GM21447 (cell line): Measurements from ENCODE around the gene CDC73.
"Not testable (repeated sequence)": the region's sequence is repeated elsewhere in the genome, so short reads cannot be mapped to it uniquely, and the experiment has no call there.

Source experiments
- ATAC-seq: cut with Tn5 transposase; IDR thresholded peaks from one replicate; pipeline ENCODE4 v1.9.1; 2021; ENCODE audit not compliant: unreplicated experiment

CDC73 gene

DNA sequence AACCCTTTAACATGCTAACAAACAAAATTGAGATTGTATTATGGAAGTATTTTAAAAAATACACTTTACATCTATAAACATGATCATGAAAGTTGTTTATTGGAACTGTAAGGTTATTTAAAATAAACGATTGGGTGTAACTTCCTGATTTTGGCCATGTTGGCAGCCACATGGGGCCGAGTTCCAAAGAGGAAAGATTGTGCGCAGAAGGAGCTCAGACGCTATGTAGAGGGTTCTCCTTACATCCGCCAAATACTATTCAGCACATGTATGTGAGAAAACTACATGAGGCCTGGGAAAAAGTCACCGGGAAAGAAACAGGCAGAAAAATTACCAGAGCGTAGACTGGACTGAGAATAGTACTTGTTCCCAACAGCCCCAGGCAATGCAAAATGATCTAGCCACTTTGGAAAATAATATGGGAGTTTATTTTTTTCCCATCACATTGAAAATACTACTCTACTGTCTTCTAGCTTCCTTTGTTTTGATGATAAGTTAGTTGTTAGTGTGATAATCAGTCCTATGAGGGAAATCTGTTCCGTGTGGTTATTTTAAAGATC lies 100.3 kb downstream of the CDC73 start:
- ATAC-seq, result no peak

DNA sequence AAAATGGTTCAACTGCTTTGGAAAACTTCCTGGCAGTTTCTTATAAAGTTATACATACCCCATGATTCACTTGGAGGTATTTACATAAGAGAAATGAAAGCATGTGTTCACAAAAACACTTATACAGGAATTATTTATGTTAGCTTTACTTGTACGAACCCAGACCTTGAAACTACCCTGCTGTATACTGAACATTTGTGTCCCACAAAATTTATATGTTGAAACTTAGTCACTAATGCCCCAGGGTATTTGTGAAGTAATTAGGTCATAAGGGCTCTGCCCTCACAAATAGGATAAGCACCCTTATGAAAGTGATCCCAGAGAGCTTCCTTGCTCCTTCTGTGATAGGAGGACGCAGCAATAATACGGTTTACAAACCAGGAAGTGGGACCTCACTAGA lies 107.3 kb downstream of the CDC73 start:
- ATAC-seq, result no peak

DNA sequence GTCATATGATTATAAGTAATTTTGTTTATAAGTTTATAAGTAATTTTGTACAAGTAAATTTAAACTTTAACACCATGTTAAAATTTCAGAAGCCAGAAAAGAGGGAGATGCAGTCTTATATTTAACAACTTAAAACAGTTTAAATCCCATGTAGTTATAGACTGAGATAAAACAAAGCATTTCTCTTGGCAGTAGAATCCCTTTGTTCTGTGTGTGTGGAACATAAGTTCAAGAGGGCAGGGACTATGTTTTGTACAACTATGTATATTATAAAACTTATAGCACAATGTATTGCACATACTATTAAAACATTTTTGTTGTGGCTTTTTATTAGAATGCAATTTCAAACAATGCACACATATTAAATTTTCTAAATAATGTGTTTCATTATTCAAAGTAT lies 109.3 kb downstream of the CDC73 start:
- not testable (repeated sequence) for ATAC-seq

DNA sequence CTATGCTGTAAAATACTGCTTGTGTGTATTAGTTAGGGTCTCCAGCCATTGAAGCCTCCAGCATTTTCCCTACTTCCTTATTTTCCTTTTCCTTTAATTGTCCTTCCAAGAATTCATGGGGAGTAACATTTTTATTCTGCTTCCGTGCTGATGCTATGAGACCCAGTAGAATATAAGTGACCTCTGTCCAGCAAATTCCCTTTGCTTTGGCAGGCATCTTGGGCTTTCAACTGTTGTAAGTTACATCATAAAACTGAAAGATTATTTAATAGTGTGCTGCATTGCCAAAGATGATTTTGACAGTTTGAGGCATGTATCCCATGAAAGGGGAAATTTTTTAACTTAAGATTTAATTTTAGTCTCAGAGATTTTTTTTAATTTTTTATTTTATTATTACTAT lies 112.7 kb downstream of the CDC73 start:
- ATAC-seq, result no peak

DNA sequence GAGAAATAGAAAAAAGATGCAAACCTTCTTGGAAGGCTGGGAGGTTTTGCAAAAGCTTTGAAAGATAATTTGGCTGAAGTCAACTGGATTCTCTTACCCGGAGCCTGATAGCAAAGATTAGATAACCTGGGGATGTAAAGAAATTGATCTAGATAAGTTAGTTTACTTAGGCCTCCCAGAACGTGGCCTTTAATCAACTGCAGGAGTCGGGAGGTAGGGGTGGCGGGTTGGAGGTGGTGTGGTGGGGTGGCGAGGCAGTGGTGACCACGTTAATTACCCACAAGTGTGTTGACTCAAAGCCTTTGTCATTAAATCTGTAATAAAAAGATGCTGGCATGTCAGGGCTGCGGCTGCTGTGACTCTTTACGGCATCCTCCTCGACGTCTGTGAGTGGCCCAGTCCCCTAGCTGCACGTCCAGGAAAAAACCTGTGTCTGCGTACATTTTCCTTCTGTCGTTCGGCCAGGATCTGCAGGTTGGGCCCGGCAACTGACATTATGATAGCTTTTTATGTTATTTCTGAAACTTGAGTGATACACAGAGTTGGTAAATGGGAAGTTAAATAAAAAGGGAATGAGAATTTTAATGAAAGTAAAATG lies 115.6 kb downstream of the CDC73 start:
- ATAC-seq, result no peak

DNA sequence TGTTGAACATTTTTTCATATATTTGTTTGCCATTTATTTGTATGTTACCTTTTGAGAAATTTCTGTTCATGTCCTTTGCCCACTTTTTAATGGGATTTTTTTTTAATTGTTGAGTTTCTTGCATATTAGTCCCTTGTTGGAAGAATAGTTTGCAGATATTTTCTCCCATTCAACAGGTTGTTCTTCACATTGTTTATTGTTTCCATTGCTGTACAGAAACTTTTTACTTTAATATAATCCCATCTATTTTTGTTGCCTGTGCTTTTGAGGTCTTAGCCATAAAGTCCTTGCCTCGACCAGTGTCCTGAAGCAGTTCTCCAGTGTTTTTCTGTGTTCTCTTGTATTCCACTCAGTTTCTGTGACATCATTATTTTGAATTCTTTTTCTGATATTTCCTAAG lies 118.8 kb downstream of the CDC73 start:
- no peak for ATAC-seq

DNA sequence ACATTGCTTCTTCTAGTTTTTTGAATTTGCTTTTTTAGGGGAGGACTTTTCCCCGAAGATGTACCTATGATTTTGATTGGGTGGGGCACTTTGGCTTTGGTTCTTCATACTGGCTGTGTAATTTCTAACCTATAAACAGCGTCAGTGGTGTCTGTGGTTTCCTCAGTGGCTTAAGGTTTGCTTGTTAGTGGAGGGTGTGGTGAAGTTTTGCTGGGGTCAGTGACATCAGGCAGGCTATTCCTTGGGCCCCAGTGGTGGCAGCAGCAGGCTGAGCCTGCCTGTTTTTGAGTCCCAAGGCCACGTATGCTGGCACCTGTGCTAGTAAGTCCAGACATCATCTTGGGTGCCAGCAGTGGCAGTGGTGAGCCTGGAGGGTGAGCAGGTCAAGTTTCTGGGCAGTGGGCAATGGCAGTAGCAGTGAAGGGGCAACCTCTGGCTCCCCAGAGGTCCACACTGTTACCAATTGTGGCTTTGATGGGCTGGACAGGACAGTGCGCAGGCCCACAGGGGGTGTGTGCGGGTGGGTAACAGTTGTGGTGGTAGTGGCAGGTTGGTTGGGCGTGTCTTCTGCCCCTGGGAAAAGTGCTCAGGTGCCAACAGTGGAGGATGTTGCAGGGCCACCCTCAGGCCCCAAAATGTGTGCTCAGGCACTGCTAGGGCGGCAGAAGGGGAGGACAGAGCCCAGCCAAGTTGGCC lies 119.4 kb downstream of the CDC73 start:
- peak; percentile 54 for ATAC-seq

DNA sequence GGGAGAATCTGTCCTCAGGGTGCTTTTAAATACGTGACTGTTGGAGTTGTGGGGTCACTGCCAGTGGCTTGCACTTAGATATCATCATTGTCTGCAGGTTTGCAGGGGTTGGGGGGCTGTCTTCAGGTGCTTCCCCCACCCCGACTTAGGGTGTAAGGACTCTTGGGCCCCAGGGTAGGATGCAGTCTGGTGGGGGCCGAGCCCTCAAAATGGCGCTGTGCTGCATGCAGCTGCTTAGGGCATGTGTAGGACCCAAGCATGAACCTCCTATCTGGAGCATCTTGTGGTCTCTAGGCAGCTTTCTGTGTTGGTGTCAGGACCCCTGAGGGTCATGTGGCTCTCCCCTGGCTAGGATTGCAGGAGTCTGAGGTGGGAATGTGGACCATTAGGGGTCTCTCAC lies 120.2 kb downstream of the CDC73 start:
- ATAC-seq, result no peak

DNA sequence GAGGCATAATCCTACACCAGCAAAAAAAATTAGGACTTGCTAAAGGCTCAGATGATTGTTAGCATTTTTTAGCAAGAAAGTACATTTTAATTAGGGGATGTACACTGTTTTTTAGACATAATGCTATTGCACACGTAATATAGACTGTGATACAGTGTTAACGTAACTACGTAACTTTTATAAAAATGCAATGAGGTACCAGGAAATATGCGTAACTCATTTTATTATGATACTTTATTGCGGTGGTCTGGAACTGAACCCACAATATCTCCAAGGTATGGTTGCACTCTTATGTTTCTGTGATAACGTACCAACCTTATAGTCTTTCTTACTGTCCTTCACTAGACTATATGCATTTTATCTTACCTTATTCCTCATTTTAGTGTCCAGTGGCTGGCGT lies 127.4 kb downstream of the CDC73 start:
- no peak for ATAC-seq

DNA sequence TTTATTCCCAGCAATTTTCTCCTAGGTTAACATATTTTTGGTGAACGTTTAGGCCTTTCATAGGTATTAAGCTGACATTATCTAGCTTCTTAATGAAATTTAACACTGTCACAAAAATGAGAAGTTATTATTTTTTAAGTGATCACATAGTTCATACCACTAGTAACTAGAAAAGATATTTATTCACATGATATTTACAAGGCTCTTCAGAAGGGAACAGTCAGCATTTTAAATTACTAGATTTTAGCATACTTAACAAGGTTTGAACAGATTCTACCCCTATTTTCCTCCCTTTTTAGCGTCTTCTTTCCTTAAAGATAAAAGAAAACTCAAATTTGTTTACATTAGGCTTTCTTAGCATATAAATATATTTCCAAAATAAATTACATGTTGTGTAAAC lies 130.1 kb downstream of the CDC73 start:
- ATAC-seq, result no peak

DNA sequence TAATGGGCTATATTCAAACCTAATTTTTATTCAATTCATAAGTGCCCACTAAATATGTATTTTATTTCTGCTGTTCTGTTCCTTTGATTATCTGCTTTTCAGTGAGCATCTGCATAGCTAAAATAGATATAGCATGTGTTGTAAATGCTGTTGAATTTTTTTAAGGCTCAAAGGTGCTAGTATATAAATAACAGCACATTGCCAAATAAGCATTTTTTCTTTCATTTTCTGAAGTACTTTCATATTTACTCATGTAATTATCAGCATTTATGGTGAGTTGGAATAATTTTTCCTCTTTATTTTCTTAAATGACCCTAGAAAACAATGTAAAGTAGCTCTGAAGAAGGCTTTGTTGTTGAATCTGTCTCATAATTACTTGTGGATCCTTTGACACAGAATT lies 134.2 kb downstream of the CDC73 start:
- ATAC-seq, result no peak

DNA sequence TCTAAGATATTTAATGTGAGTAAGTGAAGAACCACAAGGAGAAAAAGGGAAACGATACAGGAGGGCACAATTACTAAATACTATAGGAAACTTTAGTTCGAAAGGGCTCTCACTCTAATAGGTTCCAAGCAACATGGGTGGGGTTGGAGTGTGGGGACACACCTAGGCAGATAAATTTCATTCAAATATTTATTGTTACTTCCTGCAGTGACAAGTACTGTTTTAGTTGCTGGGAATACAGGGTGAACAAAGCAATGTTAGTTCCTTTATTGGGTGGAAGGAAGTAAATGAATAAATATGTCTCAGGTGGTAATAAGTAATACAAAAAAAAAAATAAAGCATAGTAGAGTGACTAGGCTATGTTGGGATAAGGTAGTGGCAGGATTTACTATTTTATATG lies 137.8 kb downstream of the CDC73 start:
- ATAC-seq, result no peak

DNA sequence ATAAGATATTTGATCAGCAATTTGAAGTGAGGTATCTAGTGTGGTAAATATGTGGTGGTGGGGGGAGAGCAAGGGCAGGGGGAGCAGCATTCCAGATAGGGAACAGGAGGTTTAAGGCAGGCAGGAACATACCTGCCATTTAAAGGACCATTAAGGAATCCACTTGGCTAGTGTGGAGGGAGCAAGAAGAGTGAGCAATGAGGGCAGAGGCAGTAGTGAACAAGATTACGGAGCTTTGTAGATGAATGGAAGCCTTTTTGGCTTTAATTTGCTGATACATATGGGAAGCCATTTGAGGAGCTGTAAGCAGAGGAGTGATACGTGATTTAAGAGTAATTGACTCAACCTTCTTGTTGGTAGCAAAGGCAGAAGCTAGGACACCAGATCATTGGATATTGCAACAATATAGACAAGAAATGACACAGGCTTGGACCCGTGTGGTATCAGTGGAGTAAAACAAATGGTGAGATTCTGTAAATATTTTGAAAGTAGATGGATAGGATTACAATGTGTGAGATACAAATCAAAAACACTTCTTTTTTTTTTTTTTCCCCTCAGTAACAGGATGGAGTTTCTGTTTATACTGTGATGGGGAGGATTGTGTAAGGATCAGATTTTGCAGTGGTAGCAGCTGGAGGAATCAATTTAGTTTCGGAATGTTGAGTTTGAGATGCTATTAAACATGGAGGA lies 138.4 kb downstream of the CDC73 start:
- ATAC-seq, result no peak

DNA sequence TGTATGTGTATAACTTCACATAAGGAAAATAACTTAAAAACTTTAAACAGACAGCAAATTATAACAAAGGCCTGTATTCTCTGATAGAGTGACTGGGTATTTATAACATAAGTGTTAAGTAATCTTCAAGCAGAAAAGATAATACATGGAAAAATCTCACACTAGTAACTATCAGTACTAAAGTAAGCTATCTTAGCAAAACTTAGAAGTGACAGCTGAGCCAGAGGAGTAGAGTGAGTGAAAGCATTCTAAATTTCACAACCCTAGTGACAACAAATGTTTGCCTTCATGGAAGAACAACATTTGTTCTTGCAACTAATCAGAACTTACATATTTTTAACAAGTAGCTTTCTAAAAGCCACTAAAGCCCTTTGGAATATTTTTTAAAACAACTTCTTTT lies 139.1 kb downstream of the CDC73 start:
- no peak for ATAC-seq

DNA sequence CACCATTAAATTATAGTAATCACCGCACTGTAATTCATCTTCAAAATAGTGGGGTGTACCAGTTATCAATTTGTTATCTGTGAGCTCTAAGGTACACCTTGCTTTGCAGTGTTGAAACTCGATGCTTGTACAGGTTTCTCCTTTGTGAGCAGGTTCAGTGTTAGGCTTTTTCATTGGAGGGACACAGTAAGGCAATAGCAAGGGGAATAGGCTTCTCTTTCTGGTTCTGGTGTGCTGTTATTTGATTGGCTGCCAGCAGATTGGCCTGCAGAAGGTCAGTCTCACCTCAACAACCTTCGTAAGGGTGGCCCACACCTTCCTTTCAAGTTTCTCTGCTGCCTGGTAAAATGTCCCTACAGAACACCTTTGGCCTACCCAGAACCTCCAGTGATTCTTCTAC lies 140.8 kb downstream of the CDC73 start:
- ATAC-seq, result no peak

DNA sequence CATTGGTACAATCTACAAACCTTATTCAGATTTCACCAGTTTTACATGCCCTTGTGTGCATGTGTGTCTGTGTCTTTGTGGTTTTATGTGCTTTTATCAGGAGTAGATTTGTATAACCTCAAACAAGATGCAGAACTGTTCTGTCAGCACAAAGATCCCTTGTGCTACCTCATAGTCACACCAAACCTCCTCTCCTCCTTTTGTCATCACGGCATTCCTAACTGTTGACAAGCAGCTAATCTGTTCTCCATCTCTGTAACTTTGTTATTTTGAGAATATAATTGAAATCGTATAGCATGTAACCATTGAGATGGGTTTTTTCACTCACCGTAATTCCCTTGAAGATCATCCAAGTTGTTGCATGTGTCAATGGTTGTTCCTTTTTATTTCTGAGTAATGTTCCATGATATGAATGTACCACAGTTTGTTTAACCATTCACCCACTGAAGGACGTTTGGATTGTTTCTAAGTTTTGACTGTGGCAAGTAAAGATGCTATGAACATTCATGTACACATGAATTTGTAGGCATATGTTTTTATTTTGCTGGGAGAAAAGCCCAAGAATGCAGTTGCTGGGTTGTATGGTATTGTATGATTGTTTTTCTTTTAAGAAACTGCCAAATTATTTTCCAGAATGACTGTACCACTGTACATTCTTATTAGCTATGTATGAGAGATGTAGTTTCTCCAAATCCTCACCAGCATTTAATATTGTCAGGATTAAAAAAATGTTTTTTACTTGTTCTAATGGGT lies 142.7 kb downstream of the CDC73 start:
- no peak for ATAC-seq

DNA sequence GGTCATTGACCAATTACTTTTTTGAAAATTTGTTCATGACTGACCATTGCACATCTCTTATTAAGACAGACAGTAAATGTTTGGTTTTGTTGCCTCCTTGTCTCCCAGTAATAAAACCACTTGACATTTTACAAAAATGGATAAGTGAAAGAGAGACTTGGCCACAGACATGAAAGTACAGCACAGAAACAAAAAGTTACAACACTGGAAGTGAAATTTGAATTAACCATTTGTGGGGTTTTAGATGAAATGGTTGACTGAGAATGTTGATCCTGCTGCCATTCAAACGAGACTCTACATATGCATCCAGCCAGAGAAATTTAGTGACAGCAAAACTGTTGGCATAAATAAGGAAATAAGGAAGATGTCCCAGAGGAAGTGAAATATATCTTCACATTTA lies 143.9 kb downstream of the CDC73 start:
- ATAC-seq, result peak; percentile 46

DNA sequence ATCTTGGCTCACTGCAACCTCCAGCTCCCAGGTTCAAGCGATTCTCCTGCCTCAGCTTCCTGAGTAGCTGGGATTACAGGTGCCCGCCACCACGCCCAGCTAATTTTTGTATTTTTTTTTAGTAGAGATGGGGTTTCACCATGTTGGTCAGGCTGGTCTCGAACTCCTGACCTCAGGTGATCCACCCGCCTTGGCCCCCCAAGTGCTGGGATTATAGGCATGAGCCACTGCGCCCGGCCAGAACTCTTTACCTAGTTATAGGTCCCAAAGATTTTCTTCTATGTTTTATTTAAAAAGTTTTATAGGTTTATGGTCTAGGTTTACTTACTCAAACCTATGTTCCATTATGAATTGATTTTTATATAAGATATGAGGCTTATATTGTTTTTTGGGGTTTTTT lies 145.0 kb downstream of the CDC73 start:
- not testable (repeated sequence) for ATAC-seq

DNA sequence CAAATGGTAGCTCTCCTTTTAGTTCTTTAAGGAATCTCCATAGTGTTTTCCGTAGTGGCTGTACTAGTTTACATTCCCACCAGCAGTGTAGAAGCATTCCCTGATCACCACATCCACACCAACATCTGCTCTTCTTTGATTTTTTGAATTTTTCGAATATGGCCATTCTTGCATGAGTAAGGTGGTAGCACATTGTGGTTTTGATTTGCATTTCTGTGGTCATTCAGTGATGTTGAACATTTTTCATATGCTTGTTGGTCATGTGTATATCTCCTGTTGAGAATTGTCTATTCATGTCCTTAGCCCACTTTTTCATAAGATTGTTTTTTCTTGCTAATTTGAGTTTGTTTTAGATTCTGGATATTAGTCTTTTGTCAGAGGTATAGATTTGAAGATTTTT lies 149.2 kb downstream of the CDC73 start:
- peak; percentile 98 for ATAC-seq

DNA sequence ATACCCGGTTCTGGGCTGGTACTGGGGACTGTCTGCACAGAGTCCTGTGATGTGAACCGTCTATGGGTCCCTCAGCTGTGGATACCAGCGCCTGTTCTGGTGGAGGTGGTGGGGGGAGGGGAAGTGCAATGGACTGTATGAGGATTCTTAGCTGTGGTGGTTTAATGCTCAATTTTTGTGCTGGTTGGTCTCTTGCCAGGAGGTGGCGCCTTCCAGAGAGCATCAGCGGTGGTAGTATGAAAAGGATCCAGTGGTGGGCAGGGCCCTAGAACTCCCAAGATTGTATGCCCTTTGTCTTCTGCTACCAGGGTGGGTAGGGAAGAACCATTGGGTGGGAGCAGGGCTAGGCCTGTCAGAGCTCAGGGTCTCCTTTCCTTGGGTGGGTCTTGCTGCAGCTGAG lies 153.9 kb downstream of the CDC73 start:
- ATAC-seq, result no peak

DNA sequence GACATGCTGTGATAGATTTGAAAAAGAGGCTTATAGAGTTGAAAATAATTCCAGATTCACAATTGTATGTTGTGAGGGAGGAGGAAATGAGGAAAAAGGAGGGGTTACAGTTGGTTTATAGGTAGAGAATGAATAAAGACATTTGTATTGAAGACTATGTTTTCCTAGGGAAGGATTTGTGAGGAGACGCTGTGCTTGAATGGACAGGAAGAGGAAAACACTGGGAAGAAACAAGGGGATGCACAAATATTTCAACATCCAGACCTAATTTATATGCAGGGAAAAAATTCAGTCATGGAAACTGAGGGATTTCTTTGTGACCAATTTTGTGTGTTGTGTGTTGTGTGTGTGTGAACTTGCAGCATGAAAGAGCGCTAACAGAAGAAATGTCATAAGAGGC lies 157.1 kb downstream of the CDC73 start:
- no peak for ATAC-seq

DNA sequence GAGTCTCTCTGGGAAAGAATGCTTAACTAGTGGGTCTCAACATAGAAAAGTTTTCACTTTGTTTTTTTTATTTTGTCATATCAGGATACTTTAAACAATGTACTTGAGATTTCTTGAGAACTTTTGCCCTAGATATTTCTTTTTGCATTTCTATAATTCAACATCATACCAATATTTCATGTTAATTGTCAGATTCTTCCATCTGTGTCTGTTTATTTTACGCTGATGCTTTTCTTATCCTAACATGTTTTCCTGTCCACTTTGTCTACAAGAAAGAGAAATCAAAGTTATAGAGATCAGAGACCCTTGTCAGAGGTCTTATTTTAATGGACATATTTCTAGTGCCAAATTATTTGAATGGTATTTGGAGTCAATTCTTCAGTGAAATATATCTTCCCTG lies 160.1 kb downstream of the CDC73 start:
- no peak for ATAC-seq
